HepG2 (cell line): ENCODE measurements around the gene CTSA. TPM values are rescaled to one million over a fixed set of nuclear protein-coding genes. Genes with fewer than 3 reads are reported as not detected.

ENCODE experiments used
- AKAP8 ChIP-seq: sonication (generic); formaldehyde crosslinking; IDR thresholded peaks from 2 replicates; pipeline ENCODE4 v1.5.1; 2020; ENCODE audit warnings: mild to moderate bottlenecking, missing genetic modification reagents
- GFI1 ChIP-seq: sonication (generic); formaldehyde crosslinking; IDR thresholded peaks from 2 replicates; pipeline ENCODE4 v1.5.0; 2020; ENCODE audit warnings: missing genetic modification reagents, mild to moderate bottlenecking, borderline replicate concordance
- HNF4G ChIP-seq, 2 experiments: sonication (generic) in 1 of 2; formaldehyde crosslinking in 1 of 2; IDR thresholded peaks; 2 replicates each; pipeline versions ENCODE4 v1.4.0 to v1.6.1; 2011 to 2020; ENCODE audit warnings: borderline replicate concordance in 2 of 2, low read depth in 2 of 2, mild to moderate bottlenecking in 2 of 2, low read length in 1 of 2, missing genetic modification reagents in 1 of 2, moderate library complexity in 1 of 2
- HNRNPUL1 ChIP-seq: fragments of 200-400 bp; formaldehyde crosslinking; IDR thresholded peaks from 2 replicates; pipeline ENCODE4 v1.6.1; 2017; ENCODE audit warnings: low read depth, mild to moderate bottlenecking, low read length, moderate library complexity
- MED8 ChIP-seq: sonication (generic); formaldehyde crosslinking; IDR thresholded peaks from 2 replicates; pipeline ENCODE4 v1.8.1; 2023; ENCODE audit warnings: mild to moderate bottlenecking, missing genetic modification reagents; ENCODE audit not compliant: insufficient replicate concordance
- PAX8 ChIP-seq: sonication (generic); formaldehyde crosslinking; IDR thresholded peaks from 2 replicates; pipeline ENCODE4 v1.8.0; 2022; ENCODE audit warnings: mild to moderate bottlenecking, missing genetic modification reagents, borderline replicate concordance
- RBAK ChIP-seq: sonication (generic); formaldehyde crosslinking; IDR thresholded peaks from 2 replicates; pipeline ENCODE4 v1.5.1; 2020; ENCODE audit warnings: mild to moderate bottlenecking, missing genetic modification reagents
- TBX2 ChIP-seq: sonication (generic); formaldehyde crosslinking; IDR thresholded peaks from 2 replicates; pipeline ENCODE4 v1.5.0; 2020; ENCODE audit warnings: missing genetic modification reagents, mild to moderate bottlenecking, borderline replicate concordance
- ZKSCAN5 ChIP-seq: sonication (generic); formaldehyde crosslinking; IDR thresholded peaks from 2 replicates; pipeline ENCODE4 v1.5.1; 2020; ENCODE audit warnings: mild to moderate bottlenecking, missing genetic modification reagents
- ZNF776 ChIP-seq: sonication (generic); formaldehyde crosslinking; IDR thresholded peaks from 2 replicates; pipeline ENCODE4 v1.4.0; 2020; ENCODE audit warnings: mild to moderate bottlenecking, missing genetic modification reagents
- polyA plus RNA-seq, 8 experiments: library from polyadenylated mRNA; depleted of rRNA in 3 of 8; stranded (reverse) in 7 of 8; unstranded in 1 of 8; fragments of >200 nt; fragmentation: Illumina TruSeq in 4 of 8; extraction: Trizol in 4 of 8; gene quantifications; 2 replicates each; pipeline versions ENCODE4 v1.2.1 to v1.2.3, GENCODE V29; 2011 to 2016; ENCODE audit warnings: low read depth in 4 of 8, missing spikeins in 1 of 8, mixed read lengths in 1 of 8; ENCODE audit not compliant: insufficient read depth in 1 of 8
- total RNA-seq, 5 experiments: library from RNA; depleted of rRNA; stranded (reverse); fragments of >200 nt; fragmentation: Illumina TruSeq; extraction: Trizol; gene quantifications; 2 replicates each; pipeline ENCODE4 v1.2.3, GENCODE V29; 2016; ENCODE audit warnings: low read depth in 1 of 5
- TF ChIP-seq, protein P1 (sequence below): IDR thresholded peaks from 2 replicates; pipeline ENCODE4 v1.6.1; 2018; ENCODE audit warnings: missing genetic modification reagents, mild to moderate bottlenecking, missing compliant biosample characterization
- TF ChIP-seq, protein P2 (sequence below): sonication (generic); formaldehyde crosslinking; IDR thresholded peaks from 2 replicates; pipeline ENCODE4 v1.8.0; 2023; ENCODE audit warnings: mild to moderate bottlenecking, missing genetic modification reagents
- TF ChIP-seq, protein P3 (sequence below): sonication (generic); formaldehyde crosslinking; IDR thresholded peaks from 2 replicates; pipeline ENCODE4 v1.9.0; 2021; ENCODE audit warnings: mild to moderate bottlenecking, missing genetic modification reagents
- TF ChIP-seq, protein P4 (sequence below): sonication (generic); formaldehyde crosslinking; IDR thresholded peaks from 2 replicates; pipeline ENCODE4 v1.5.0; 2020; ENCODE audit warnings: missing genetic modification reagents
- TF ChIP-seq, protein P5 (sequence below): sonication (generic); formaldehyde crosslinking; IDR thresholded peaks from 2 replicates; pipeline ENCODE4 v1.4.0; 2020; ENCODE audit warnings: mild to moderate bottlenecking, missing genetic modification reagents

The CTSA gene
- total and polyA plus RNA-seq, 2 of the 13 experiments (the other 11 are each of a cell fraction or from before 2014, with no cell fraction given): 202 to 231 TPM

DNA sequence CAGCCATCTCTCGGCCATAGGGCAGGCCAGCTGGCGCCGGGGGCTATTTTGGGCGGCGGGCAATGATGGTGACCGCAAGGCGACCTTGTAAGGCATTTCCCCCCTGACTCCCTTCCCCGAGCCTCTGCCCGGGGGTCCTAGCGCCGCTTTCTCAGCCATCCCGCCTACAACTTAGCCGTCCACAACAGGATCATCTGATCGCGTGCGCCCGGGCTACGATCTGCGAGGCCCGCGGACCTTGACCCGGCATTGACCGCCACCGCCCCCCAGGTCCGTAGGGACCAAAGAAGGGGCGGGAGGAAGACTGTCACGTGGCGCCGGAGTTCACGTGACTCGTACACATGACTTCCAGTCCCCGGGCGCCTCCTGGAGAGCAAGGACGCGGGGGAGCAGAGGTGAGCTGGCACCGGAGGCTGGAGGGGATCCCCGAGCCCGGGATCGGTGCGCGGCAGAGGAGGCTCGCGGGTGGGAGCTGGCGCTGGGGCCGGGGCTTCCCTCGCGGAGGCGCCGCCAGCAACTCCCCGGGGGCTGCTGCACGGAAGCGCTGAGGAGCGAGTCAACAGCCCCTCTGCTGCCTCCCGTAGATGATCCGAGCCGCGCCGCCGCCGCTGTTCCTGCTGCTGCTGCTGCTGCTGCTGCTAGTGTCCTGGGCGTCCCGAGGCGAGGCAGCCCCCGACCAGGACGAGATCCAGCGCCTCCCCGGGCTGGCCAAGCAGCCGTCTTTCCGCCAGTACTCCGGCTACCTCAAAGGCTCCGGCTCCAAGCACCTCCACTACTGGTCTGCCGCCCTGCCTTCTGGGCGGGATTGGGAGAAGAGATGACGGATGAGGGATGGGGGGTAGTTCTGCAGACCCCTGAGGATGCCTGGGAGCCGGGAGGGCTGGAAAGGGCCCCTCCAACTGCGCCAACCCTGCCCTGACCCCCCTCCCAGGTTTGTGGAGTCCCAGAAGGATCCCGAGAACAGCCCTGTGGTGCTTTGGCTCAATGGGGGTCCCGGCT is at the start of gene CTSA, which contains the start of gene NEURL2 (continued):
- TF ChIP-seq, protein P1, sequence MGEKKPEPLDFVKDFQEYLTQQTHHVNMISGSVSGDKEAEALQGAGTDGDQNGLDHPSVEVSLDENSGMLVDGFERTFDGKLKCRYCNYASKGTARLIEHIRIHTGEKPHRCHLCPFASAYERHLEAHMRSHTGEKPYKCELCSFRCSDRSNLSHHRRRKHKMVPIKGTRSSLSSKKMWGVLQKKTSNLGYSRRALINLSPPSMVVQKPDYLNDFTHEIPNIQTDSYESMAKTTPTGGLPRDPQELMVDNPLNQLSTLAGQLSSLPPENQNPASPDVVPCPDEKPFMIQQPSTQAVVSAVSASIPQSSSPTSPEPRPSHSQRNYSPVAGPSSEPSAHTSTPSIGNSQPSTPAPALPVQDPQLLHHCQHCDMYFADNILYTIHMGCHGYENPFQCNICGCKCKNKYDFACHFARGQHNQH (CRISPR knock-in tag): peak; percentile 100
- TF ChIP-seq, protein P2, sequence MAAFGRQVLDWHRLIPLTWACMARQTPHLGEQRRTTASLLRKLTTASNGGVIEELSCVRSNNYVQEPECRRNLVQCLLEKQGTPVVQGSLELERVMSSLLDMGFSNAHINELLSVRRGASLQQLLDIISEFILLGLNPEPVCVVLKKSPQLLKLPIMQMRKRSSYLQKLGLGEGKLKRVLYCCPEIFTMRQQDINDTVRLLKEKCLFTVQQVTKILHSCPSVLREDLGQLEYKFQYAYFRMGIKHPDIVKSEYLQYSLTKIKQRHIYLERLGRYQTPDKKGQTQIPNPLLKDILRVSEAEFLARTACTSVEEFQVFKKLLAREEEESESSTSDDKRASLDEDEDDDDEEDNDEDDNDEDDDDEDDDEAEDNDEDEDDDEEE: peak; percentile 84
- TF ChIP-seq, protein P3, sequence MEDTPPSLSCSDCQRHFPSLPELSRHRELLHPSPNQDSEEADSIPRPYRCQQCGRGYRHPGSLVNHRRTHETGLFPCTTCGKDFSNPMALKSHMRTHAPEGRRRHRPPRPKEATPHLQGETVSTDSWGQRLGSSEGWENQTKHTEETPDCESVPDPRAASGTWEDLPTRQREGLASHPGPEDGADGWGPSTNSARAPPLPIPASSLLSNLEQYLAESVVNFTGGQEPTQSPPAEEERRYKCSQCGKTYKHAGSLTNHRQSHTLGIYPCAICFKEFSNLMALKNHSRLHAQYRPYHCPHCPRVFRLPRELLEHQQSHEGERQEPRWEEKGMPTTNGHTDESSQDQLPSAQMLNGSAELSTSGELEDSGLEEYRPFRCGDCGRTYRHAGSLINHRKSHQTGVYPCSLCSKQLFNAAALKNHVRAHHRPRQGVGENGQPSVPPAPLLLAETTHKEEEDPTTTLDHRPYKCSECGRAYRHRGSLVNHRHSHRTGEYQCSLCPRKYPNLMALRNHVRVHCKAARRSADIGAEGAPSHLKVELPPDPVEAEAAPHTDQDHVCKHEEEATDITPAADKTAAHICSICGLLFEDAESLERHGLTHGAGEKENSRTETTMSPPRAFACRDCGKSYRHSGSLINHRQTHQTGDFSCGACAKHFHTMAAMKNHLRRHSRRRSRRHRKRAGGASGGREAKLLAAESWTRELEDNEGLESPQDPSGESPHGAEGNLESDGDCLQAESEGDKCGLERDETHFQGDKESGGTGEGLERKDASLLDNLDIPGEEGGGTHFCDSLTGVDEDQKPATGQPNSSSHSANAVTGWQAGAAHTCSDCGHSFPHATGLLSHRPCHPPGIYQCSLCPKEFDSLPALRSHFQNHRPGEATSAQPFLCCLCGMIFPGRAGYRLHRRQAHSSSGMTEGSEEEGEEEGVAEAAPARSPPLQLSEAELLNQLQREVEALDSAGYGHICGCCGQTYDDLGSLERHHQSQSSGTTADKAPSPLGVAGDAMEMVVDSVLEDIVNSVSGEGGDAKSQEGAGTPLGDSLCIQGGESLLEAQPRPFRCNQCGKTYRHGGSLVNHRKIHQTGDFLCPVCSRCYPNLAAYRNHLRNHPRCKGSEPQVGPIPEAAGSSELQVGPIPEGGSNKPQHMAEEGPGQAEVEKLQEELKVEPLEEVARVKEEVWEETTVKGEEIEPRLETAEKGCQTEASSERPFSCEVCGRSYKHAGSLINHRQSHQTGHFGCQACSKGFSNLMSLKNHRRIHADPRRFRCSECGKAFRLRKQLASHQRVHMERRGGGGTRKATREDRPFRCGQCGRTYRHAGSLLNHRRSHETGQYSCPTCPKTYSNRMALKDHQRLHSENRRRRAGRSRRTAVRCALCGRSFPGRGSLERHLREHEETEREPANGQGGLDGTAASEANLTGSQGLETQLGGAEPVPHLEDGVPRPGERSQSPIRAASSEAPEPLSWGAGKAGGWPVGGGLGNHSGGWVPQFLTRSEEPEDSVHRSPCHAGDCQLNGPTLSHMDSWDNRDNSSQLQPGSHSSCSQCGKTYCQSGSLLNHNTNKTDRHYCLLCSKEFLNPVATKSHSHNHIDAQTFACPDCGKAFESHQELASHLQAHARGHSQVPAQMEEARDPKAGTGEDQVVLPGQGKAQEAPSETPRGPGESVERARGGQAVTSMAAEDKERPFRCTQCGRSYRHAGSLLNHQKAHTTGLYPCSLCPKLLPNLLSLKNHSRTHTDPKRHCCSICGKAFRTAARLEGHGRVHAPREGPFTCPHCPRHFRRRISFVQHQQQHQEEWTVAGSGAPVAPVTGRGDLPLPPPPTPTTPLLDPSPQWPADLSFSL (CRISPR knock-in tag): peak; percentile 68; the same call in 1 of the 2 replicates
- TF ChIP-seq PAX8 (peak; percentile 97), RBAK (CRISPR knock-in tag) (peak; percentile 87), TBX2 (CRISPR knock-in tag) (peak; percentile 99), AKAP8 (CRISPR knock-in tag) (peak; percentile 98), HNRNPUL1 (peak; percentile 80; the same call in 1 of the 2 replicates), HNF4G (IDR thresholded peaks at IDR 0.05; ENCODE audit: borderline replicate concordance, low read depth, low read length) (peak; percentile 97), HNF4G (CRISPR knock-in tag; IDR thresholded peaks at IDR 0.05; ENCODE audit: borderline replicate concordance, low read depth) (peak; percentile 99), MED8 (CRISPR knock-in tag) (peak; percentile 99), GFI1 (CRISPR knock-in tag) (peak; percentile 96), ZNF776 (peak; percentile 96), ZKSCAN5 (CRISPR knock-in tag) (no peak; the same call in 1 of the 2 replicates)
- TF ChIP-seq, protein P4, sequence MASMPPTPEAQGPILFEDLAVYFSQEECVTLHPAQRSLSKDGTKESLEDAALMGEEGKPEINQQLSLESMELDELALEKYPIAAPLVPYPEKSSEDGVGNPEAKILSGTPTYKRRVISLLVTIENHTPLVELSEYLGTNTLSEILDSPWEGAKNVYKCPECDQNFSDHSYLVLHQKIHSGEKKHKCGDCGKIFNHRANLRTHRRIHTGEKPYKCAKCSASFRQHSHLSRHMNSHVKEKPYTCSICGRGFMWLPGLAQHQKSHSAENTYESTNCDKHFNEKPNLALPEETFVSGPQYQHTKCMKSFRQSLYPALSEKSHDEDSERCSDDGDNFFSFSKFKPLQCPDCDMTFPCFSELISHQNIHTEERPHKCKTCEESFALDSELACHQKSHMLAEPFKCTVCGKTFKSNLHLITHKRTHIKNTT: no peak
- TF ChIP-seq, protein P5, sequence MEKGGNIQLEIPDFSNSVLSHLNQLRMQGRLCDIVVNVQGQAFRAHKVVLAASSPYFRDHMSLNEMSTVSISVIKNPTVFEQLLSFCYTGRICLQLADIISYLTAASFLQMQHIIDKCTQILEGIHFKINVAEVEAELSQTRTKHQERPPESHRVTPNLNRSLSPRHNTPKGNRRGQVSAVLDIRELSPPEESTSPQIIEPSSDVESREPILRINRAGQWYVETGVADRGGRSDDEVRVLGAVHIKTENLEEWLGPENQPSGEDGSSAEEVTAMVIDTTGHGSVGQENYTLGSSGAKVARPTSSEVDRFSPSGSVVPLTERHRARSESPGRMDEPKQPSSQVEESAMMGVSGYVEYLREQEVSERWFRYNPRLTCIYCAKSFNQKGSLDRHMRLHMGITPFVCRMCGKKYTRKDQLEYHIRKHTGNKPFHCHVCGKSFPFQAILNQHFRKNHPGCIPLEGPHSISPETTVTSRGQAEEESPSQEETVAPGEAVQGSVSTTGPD (CRISPR knock-in tag): peak; percentile 26
